SK-N-MC (cell line): ENCODE results near the gene DAD1.
"Not testable (repeated sequence)": the region's sequence is repeated elsewhere in the genome, so short reads cannot be mapped to it uniquely, and the experiment has no call there.

ENCODE experiments used
- DNase-seq: peaks from one replicate; pipeline ENCODE4 v3.0.0-alpha.2; 2011; ENCODE audit warnings: low read depth, low spot score
- H3K27ac ChIP-seq: fragments of 200-600 bp; sonication (generic); 2 replicates; pipeline ENCODE4 v1.5.1; 2016; ENCODE audit warnings: mixed run types
- H3K36me3 ChIP-seq: fragments of 200-600 bp; sonication (generic); 2 replicates; pipeline ENCODE4 v1.6.1; 2017; ENCODE audit warnings: antibody characterized with exemption, low read length, mixed read lengths; ENCODE audit not compliant: insufficient read depth
- H3K4me3 ChIP-seq: fragments of 200-600 bp; sonication (generic); 2 replicates; pipeline ENCODE4 v1.5.1; 2016
- H3K9ac ChIP-seq: fragments of 200-600 bp; sonication (generic); 2 replicates; pipeline ENCODE4 v1.8.0; 2017; ENCODE audit warnings: mixed run types, mixed read lengths; ENCODE audit not compliant: insufficient read length
- H3K9me3 ChIP-seq: fragments of 200-600 bp; sonication (generic); 2 replicates; pipeline ENCODE4 v1.6.1; 2017; ENCODE audit warnings: low read depth, mild to moderate bottlenecking, antibody characterized with exemption, low read length, moderate library complexity, mixed read lengths
- EZH2 ChIP-seq: fragments of 200-600 bp; sonication (generic); IDR thresholded peaks from one replicate; pipeline ENCODE4 v1.6.1; 2017; ENCODE audit warnings: antibody characterized with exemption
- FOXP2 ChIP-seq: optimal IDR thresholded peaks from 2 replicates; pipeline ENCODE3; 2011; ENCODE audit warnings: mild to moderate bottlenecking, moderate library complexity; ENCODE audit not compliant: insufficient read depth; ENCODE audit errors: extremely low read length, control extremely low read depth
- POLR2AphosphoS5 ChIP-seq: IDR thresholded peaks from 2 replicates; pipeline ENCODE4 v1.6.1; 2012; ENCODE audit warnings: mild to moderate bottlenecking, low read depth, low read length, borderline replicate concordance

DAD1 gene

GRCh38 chr14:22569737-22570131, 19.3 kb downstream of the DAD1 start:
- Histone ChIP-seq H3K4me3 (no peak overlapping the region), H3K9me3 (no peaks in the 10 kb centered on the region), H3K9ac (no peak overlapping the region), H3K27ac (no peak overlapping the region), H3K36me3 (peaks cover 89% of the 10 kb centered on the region)
- no peak for DNase-seq
- no peak for TF ChIP-seq POLR2AphosphoS5
- no peak for TF ChIP-seq EZH2
- no peak for TF ChIP-seq FOXP2

- TF ChIP-seq EZH2: no peak
- TF ChIP-seq POLR2AphosphoS5: no peak
- TF ChIP-seq FOXP2: no peak
- Histone ChIP-seq H3K27ac (no peak overlapping the region), H3K36me3 (peaks cover 89% of the 10 kb centered on the region), H3K9me3 (no peaks in the 10 kb centered on the region), H3K9ac (no peak overlapping the region), H3K4me3 (no peak overlapping the region)
- no peak for DNase-seq
These were observed 19.8 kb downstream of the DAD1 start for GRCh38 chr14:22569106-22569736.

GRCh38 chr14:22567437-22567836, 21.6 kb downstream of the DAD1 start:
- no peak overlapping the region for H3K4me3 ChIP-seq
- TF ChIP-seq POLR2AphosphoS5: no peak
- no peak for TF ChIP-seq EZH2
- no peak for TF ChIP-seq FOXP2
- peaks cover 89% of the 10 kb centered on the region for H3K36me3 ChIP-seq
- no peak overlapping the region for H3K9ac ChIP-seq
- H3K27ac ChIP-seq: no peak overlapping the region
- DNase-seq: no peak
- no peaks in the 10 kb centered on the region for H3K9me3 ChIP-seq

- Histone ChIP-seq H3K4me3 (no peak overlapping the region), H3K9ac (no peak overlapping the region), H3K9me3 (no peaks in the 10 kb centered on the region), H3K27ac (no peak overlapping the region), H3K36me3 (peaks cover 84% of the 10 kb centered on the region)
- TF ChIP-seq POLR2AphosphoS5 (no peak), FOXP2 (no peak), EZH2 (no peak)
- no peak for DNase-seq
These were observed 22.2 kb downstream of the DAD1 start for GRCh38 chr14:22566845-22567244.

GRCh38 chr14:22566266-22566665, 22.8 kb downstream of the DAD1 start:
- H3K4me3 ChIP-seq, H3K9ac ChIP-seq, H3K27ac ChIP-seq, DNase-seq, H3K9me3 ChIP-seq: not testable (repeated sequence)
- H3K36me3 ChIP-seq: peaks cover 81% of the 10 kb centered on the region

- Histone ChIP-seq H3K9ac (no peak overlapping the region), H3K9me3 (no peaks in the 10 kb centered on the region), H3K4me3 (no peak overlapping the region), H3K36me3 (peaks cover 75% of the 10 kb centered on the region), H3K27ac (no peak overlapping the region)
- DNase-seq: no peak
- no peak for TF ChIP-seq POLR2AphosphoS5
- TF ChIP-seq FOXP2: no peak
- TF ChIP-seq EZH2: no peak
These were observed 23.6 kb downstream of the DAD1 start for GRCh38 chr14:22565391-22565945.

- no peaks in the 10 kb centered on the region for H3K9me3 ChIP-seq
- no peak for TF ChIP-seq POLR2AphosphoS5
- TF ChIP-seq EZH2: no peak
- TF ChIP-seq FOXP2: no peak
- no peak for DNase-seq
- H3K36me3 ChIP-seq: peaks cover 67% of the 10 kb centered on the region
- H3K9ac ChIP-seq: no peak overlapping the region
- no peak overlapping the region for H3K4me3 ChIP-seq
- H3K27ac ChIP-seq: no peak overlapping the region
These were observed 24.6 kb downstream of the DAD1 start for GRCh38 chr14:22564463-22564862.

GRCh38 chr14:22563987-22564386, 25.0 kb downstream of the DAD1 start:
- H3K9ac ChIP-seq: no peak overlapping the region
- H3K9me3 ChIP-seq: no peaks in the 10 kb centered on the region
- DNase-seq: no peak
- TF ChIP-seq FOXP2 (no peak), EZH2 (no peak), POLR2AphosphoS5 (no peak)
- no peak overlapping the region for H3K4me3 ChIP-seq
- H3K27ac ChIP-seq: no peak overlapping the region
- H3K36me3 ChIP-seq: peaks cover 62% of the 10 kb centered on the region
